22Rv1 (cell line): ENCODE data around the gene PCNX1.

Experiments
- ZFX ChIP-seq: fragments of 450-650 bp; IDR thresholded peaks from 2 replicates; pipeline ENCODE4 v1.6.1; 2017; ENCODE audit warnings: antibody characterized with exemption, borderline replicate concordance
- TF ChIP-seq, protein P1 (sequence below): fragments of 450-650 bp; IDR thresholded peaks from 2 replicates; pipeline ENCODE4 v1.5.1; 2017; ENCODE audit warnings: mild to moderate bottlenecking

- TF ChIP-seq, protein P1, sequence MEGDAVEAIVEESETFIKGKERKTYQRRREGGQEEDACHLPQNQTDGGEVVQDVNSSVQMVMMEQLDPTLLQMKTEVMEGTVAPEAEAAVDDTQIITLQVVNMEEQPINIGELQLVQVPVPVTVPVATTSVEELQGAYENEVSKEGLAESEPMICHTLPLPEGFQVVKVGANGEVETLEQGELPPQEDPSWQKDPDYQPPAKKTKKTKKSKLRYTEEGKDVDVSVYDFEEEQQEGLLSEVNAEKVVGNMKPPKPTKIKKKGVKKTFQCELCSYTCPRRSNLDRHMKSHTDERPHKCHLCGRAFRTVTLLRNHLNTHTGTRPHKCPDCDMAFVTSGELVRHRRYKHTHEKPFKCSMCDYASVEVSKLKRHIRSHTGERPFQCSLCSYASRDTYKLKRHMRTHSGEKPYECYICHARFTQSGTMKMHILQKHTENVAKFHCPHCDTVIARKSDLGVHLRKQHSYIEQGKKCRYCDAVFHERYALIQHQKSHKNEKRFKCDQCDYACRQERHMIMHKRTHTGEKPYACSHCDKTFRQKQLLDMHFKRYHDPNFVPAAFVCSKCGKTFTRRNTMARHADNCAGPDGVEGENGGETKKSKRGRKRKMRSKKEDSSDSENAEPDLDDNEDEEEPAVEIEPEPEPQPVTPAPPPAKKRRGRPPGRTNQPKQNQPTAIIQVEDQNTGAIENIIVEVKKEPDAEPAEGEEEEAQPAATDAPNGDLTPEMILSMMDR = no peak
- no peak for TF ChIP-seq ZFX
These were observed 189.7 kb downstream of the PCNX1 start for GRCh38 chr14:71096947-71097346.
